IMR-90 (cell line): ENCODE measurements around the gene HOXD10. TPM values are rescaled to one million over a fixed set of nuclear protein-coding genes. Genes with fewer than 3 reads are reported as not detected.

ENCODE experiments used
- ATAC-seq: fragments of 200-7000 bp; cut with Tn5 transposase; 2 replicates; pipeline ENCODE4 v1.9.1; 2020; ENCODE audit warnings: low read depth, mild to moderate bottlenecking, moderate library complexity
- BruUV-seq: library from RNA; stranded (reverse); fragments of 400-500 nt; replicated peaks from 2 replicates; lab custom pipeline; 2021; lab: Mats Ljungman, UMichigan
- CTCF ChIA-PET: fragments of 300-600 bp; formaldehyde crosslinking; extraction: SDS; loops from one replicate; lab custom pipeline; 2021; ENCODE audit warnings: antibody characterized with exemption; lab: Yijun Ruan, JAX
- POLR2A ChIA-PET: fragments of 300-600 bp; sonication (Branson Sonifier 250); formaldehyde crosslinking; loops from one replicate; lab custom pipeline; 2022; ENCODE audit warnings: antibody characterized with exemption; ENCODE audit not compliant: unreplicated experiment; lab: Charles Lee
- DNase-seq: peaks from one replicate; pipeline ENCODE4 v3.0.0; 2013
- H2AFZ ChIP-seq: replicated peaks from 2 replicates; pipeline ENCODE3; 2013; ENCODE audit warnings: low read length, mild to moderate bottlenecking; ENCODE audit not compliant: poor library complexity
- H2AK5ac ChIP-seq: 2 replicates; pipeline ENCODE4 v1.6.1; 2013; ENCODE audit warnings: low read depth, low read length, inconsistent platforms
- H2AK9ac ChIP-seq: replicated peaks from 2 replicates; pipeline ENCODE3; 2013; ENCODE audit warnings: mild to moderate bottlenecking, low read depth, low read length, moderate library complexity; ENCODE audit not compliant: poor library complexity
- H2BK120ac ChIP-seq: 2 replicates; pipeline ENCODE4 v1.6.1; 2013; ENCODE audit warnings: low read depth, low read length, inconsistent platforms
- H2BK15ac ChIP-seq: 3 replicates; pipeline ENCODE4 v1.6.1; 2013; ENCODE audit warnings: low read depth, low read length, inconsistent platforms
- H2BK20ac ChIP-seq: 2 replicates; pipeline ENCODE4 v1.6.1; 2013; ENCODE audit warnings: low read depth, mild to moderate bottlenecking, inconsistent platforms, low read length, moderate library complexity
- H2BK5ac ChIP-seq: 2 replicates; pipeline ENCODE4 v1.6.1; 2013; ENCODE audit warnings: mild to moderate bottlenecking, low read depth, low read length, inconsistent platforms; ENCODE audit not compliant: poor library complexity, severe bottlenecking
- H3K14ac ChIP-seq: replicated peaks from 2 replicates; pipeline ENCODE4 v1.6.1; 2013; ENCODE audit warnings: low read depth, low read length, inconsistent platforms
- H3K18ac ChIP-seq: 2 replicates; pipeline ENCODE4 v1.6.1; 2013; ENCODE audit warnings: low read depth, low read length, control low read depth
- H3K23ac ChIP-seq: 2 replicates; pipeline ENCODE4 v1.6.1; 2013; ENCODE audit warnings: low read depth, low read length, inconsistent platforms
- H3K27ac ChIP-seq: 2 replicates; pipeline ENCODE4 v1.5.1; 2013; ENCODE audit warnings: mild to moderate bottlenecking, control low read depth, low read length; ENCODE audit not compliant: insufficient read depth
- H3K27me3 ChIP-seq: 2 replicates; pipeline ENCODE4 v1.6.1; 2013; ENCODE audit warnings: low read length; ENCODE audit not compliant: control insufficient read depth, insufficient read depth
- H3K36me3 ChIP-seq: 2 replicates; pipeline ENCODE4 v1.6.1; 2013; ENCODE audit warnings: low read length, mixed read lengths; ENCODE audit not compliant: control insufficient read depth, insufficient read depth
- H3K4ac ChIP-seq: 2 replicates; pipeline ENCODE4 v1.6.1; 2013; ENCODE audit warnings: low read depth, low read length, inconsistent platforms
- H3K4me1 ChIP-seq: 2 replicates; pipeline ENCODE4 v1.6.1; 2013; ENCODE audit warnings: low read length, mixed read lengths; ENCODE audit not compliant: control insufficient read depth, insufficient read depth
- H3K4me2 ChIP-seq: 2 replicates; pipeline ENCODE4 v1.6.1; 2013; ENCODE audit warnings: low read depth, mild to moderate bottlenecking, control low read depth, low read length, moderate library complexity
- H3K4me3 ChIP-seq: 2 replicates; pipeline ENCODE4 v1.5.1; 2013; ENCODE audit warnings: low read depth, mild to moderate bottlenecking, control low read depth, low read length, moderate library complexity; ENCODE audit not compliant: insufficient read depth
- H3K56ac ChIP-seq: 2 replicates; pipeline ENCODE4 v1.6.1; 2013; ENCODE audit warnings: low read length, inconsistent platforms; ENCODE audit not compliant: insufficient read depth; ENCODE audit errors: extremely low read depth
- H3K79me1 ChIP-seq, 2 experiments: 2 replicates each; pipeline ENCODE4 v1.6.1; 2013; ENCODE audit warnings: low read length in 2 of 2, inconsistent platforms in 1 of 2, low read depth in 1 of 2
- H3K9ac ChIP-seq: 2 replicates; pipeline ENCODE4 v1.6.1; 2013; ENCODE audit warnings: low read depth, low read length, control low read depth
- H3K9me1 ChIP-seq: 2 replicates; pipeline ENCODE4 v1.6.1; 2013; ENCODE audit warnings: low read length, inconsistent platforms; ENCODE audit not compliant: insufficient read depth
- H3K9me3 ChIP-seq: 2 replicates; pipeline ENCODE4 v1.6.1; 2013; ENCODE audit warnings: low read length; ENCODE audit not compliant: control insufficient read depth, insufficient read depth
- H4K20me1 ChIP-seq: 2 replicates; pipeline ENCODE4 v1.6.1; 2013; ENCODE audit warnings: low read length, inconsistent platforms; ENCODE audit not compliant: insufficient read depth
- H4K5ac ChIP-seq: 2 replicates; pipeline ENCODE4 v1.6.1; 2013; ENCODE audit warnings: mild to moderate bottlenecking, low read depth, low read length, control low read depth
- H4K8ac ChIP-seq, 2 experiments: 2 replicates each; pipeline ENCODE4 v1.6.1; 2013; ENCODE audit warnings: low read depth in 2 of 2, low read length in 2 of 2, control low read depth in 1 of 2, inconsistent platforms in 1 of 2
- H4K91ac ChIP-seq: 2 replicates; pipeline ENCODE4 v1.6.1; 2013; ENCODE audit warnings: low read depth, low read length, inconsistent platforms; ENCODE audit not compliant: insufficient read depth
- BHLHE40 ChIP-seq: fragments of 150-350 bp; IDR thresholded peaks from 2 replicates; pipeline ENCODE4 v1.6.1; 2016; ENCODE audit warnings: mild to moderate bottlenecking, low read depth, low read length
- CEBPB ChIP-seq: IDR thresholded peaks from 2 replicates; pipeline ENCODE4 v1.6.1; 2012; ENCODE audit warnings: low read depth, low read length, improper control_type of control experiment
- CHD1 ChIP-seq: IDR thresholded peaks from 2 replicates; pipeline ENCODE4 v1.6.1; 2012; ENCODE audit warnings: low read depth, low read length, improper control_type of control experiment
- FOS ChIP-seq: fragments of 150-350 bp; IDR thresholded peaks from 2 replicates; pipeline ENCODE4 v1.6.1; 2016; ENCODE audit warnings: low read depth, low read length
- MAFK ChIP-seq: IDR thresholded peaks from 2 replicates; pipeline ENCODE4 v1.6.1; 2012; ENCODE audit warnings: low read depth, low read length, improper control_type of control experiment
- MAZ ChIP-seq: IDR thresholded peaks from 2 replicates; pipeline ENCODE4 v1.6.1; 2012; ENCODE audit warnings: low read depth, mild to moderate bottlenecking, low read length, improper control_type of control experiment, moderate library complexity, borderline replicate concordance
- MXI1 ChIP-seq: IDR thresholded peaks from 2 replicates; pipeline ENCODE4 v1.6.1; 2012; ENCODE audit warnings: low read depth, mild to moderate bottlenecking, low read length, moderate library complexity, borderline replicate concordance
- RAD21 ChIP-seq: IDR thresholded peaks from 2 replicates; pipeline ENCODE4 v1.6.1; 2012; ENCODE audit warnings: low read length, improper control_type of control experiment
- RCOR1 ChIP-seq: IDR thresholded peaks from 2 replicates; pipeline ENCODE4 v1.6.1; 2012; ENCODE audit warnings: mild to moderate bottlenecking, low read length, improper control_type of control experiment; ENCODE audit not compliant: insufficient replicate concordance
- RFX5 ChIP-seq: IDR thresholded peaks from 2 replicates; pipeline ENCODE4 v1.8.0; 2012; ENCODE audit warnings: low read depth, mild to moderate bottlenecking, low read length, moderate library complexity
- WGBS, 2 experiments: methylation state at CpG; one replicate each; pipeline versions ENCODE4 v1.1.5 to v1.1.7; 2013; ENCODE audit warnings: missing lambda C conversion rate in 2 of 2; ENCODE audit not compliant: insufficient read length in 1 of 2; ENCODE audit errors: extremely low coverage in 2 of 2; 5-methylcytosine and 5-hydroxymethylcytosine counted together
- dilution Hi-C: fragments of 300-500 bp; cut with HindIII; formaldehyde crosslinking; loops from one replicate; pipeline ENCODE4 v1.14.3; 2018; ENCODE audit warnings: low sequenced_read_pairs; ENCODE audit not compliant: unreplicated experiment
- in situ Hi-C: fragments of 300-500 bp; cut with MboI; formaldehyde crosslinking; loops from 3 replicates; pipeline ENCODE4 v1.14.3; 2019; ENCODE audit warnings: low sequenced_read_pairs, inconsistent platforms, mixed read lengths
- intact Hi-C: fragments of 100-400 bp; cut with micrococcal nuclease; formaldehyde crosslinking; loops from 2 replicates; pipeline ENCODE4 v1.10.0; 2022
- polyA plus RNA-seq, 3 experiments: library from polyadenylated mRNA; depleted of rRNA; stranded (reverse); fragments of >200 nt; gene quantifications; 2 replicates each; pipeline ENCODE4 v1.2.3, GENCODE V29; 2012; ENCODE audit warnings: low replicate concordance in 1 of 3
- total RNA-seq: library from RNA; depleted of rRNA; stranded (reverse); fragments of >200 nt; gene quantifications from 2 replicates; pipeline ENCODE4 v1.2.3, GENCODE V29; 2012
- TF ChIP-seq, protein P1 (sequence below): fragments of 150-350 bp; IDR thresholded peaks from 2 replicates; pipeline ENCODE4 v1.6.1; 2017; ENCODE audit warnings: mild to moderate bottlenecking, antibody characterized with exemption, low read length, low read depth
- TF ChIP-seq, protein P2 (sequence below): fragments of 150-350 bp; IDR thresholded peaks from 2 replicates; pipeline ENCODE4 v1.6.1; 2016; ENCODE audit warnings: low read depth, mild to moderate bottlenecking, low read length, moderate library complexity, borderline replicate concordance

Gene HOXD10
- total and polyA plus RNA-seq, 2 of the 4 experiments (the other 2 are of a cell fraction), result not detected

DNA sequence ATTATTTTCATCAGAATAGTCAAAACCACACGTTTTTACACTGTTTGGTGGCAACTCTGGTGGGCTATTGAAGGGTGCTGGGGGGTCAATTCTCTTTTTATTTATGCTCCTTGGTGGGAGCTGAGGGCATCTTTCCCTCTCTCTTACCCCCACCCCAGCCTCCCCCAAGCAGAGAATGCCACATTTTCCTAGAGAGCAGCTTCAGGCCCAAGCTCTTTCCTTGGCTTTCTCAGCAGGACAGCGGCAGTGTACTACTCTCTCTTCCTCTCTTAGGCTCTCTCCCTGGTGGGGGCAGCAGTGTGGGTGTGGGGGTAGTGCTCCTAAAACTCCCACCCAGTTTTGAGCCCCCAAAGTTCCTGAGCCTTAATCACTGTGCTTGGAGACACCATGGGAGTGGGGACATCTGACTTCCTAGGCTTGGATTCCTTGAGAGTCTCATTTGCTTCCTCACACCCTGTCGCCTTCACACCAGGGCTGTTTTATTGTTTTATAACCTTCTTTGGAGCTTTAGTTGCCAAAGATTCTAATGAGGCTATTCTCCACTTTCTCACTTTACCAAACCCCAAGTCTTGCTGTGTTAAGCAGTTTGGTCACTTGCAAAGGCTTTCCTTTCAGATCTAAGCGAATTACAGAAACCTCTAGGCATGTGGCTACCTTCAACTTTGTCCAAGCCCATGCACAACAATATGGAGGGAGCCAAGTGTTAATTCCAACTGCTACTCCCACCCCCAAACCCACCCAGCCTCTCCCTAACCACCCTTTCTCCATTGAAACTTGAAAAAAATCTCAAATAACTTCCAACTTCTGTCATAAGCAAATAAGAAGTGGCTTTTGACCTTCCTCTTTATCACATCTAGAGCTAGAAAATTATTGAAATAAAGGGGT is 28.7 kb downstream of the HOXD10 start:
- in situ Hi-C loops, result no loop called here
- dilution Hi-C loops, result no loop called here
- intact Hi-C loops, result no loop called here

More for the DNA sequence above, 28.7 kb downstream of the HOXD10 start:
- BruUV-seq, result no TSS peak
- TF ChIP-seq, protein P1, sequence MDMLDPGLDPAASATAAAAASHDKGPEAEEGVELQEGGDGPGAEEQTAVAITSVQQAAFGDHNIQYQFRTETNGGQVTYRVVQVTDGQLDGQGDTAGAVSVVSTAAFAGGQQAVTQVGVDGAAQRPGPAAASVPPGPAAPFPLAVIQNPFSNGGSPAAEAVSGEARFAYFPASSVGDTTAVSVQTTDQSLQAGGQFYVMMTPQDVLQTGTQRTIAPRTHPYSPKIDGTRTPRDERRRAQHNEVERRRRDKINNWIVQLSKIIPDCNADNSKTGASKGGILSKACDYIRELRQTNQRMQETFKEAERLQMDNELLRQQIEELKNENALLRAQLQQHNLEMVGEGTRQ, result no peak
- TF ChIP-seq CHD1 (no peak), MAFK (no peak), RAD21 (no peak), MAZ (no peak), RCOR1 (no peak), CEBPB (no peak), FOS (no peak), MXI1 (no peak), RFX5 (no peak), BHLHE40 (no peak)
- TF ChIP-seq, protein P2, sequence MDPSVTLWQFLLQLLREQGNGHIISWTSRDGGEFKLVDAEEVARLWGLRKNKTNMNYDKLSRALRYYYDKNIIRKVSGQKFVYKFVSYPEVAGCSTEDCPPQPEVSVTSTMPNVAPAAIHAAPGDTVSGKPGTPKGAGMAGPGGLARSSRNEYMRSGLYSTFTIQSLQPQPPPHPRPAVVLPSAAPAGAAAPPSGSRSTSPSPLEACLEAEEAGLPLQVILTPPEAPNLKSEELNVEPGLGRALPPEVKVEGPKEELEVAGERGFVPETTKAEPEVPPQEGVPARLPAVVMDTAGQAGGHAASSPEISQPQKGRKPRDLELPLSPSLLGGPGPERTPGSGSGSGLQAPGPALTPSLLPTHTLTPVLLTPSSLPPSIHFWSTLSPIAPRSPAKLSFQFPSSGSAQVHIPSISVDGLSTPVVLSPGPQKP, result no peak
- H2BK20ac ChIP-seq, result no peak overlapping the region
- no peak overlapping the region for H2BK5ac ChIP-seq
- H3K4me1 ChIP-seq, result no peaks in the 10 kb centered on the region
- no peak overlapping the region for H4K8ac ChIP-seq
- ATAC-seq (no peak), DNase-seq (no peak)
- no peaks in the 10 kb centered on the region for H3K79me1 ChIP-seq
- CTCF ChIA-PET, result interaction anchor here (0.5 to 1.8 kb wide), 3 partner anchors 299 to 442 kb away, joined by 3 to 7 read pairs (median 3); no protein-coding TSS in a partner anchor
- POLR2A ChIA-PET, result no interaction called here
- H3K56ac ChIP-seq, result no peak overlapping the region
- no peak overlapping the region for H4K91ac ChIP-seq
- H3K4me2 ChIP-seq, result no peak overlapping the region
- H3K14ac ChIP-seq, result no peak overlapping the region
- H2AK9ac ChIP-seq, result no peak overlapping the region
- H4K20me1 ChIP-seq, result no peaks in the 10 kb centered on the region
- H4K5ac ChIP-seq, result no peak overlapping the region
- no peak overlapping the region for H2BK120ac ChIP-seq
- H3K23ac ChIP-seq, result no peak overlapping the region
- H3K4ac ChIP-seq, result no peak overlapping the region
- H3K18ac ChIP-seq, result no peak overlapping the region
- H3K9me1 ChIP-seq, result no peaks in the 10 kb centered on the region
- no peak overlapping the region for H3K4me3 ChIP-seq
- no peak overlapping the region for H3K9ac ChIP-seq
- no peak overlapping the region for H3K27ac ChIP-seq
- no peak overlapping the region for H2AK5ac ChIP-seq
- H2BK15ac ChIP-seq, result no peak overlapping the region
- H3K9me3 ChIP-seq, result peaks cover 3% of the 10 kb centered on the region; the same call in 1 of the 2 replicates
- H3K27me3 ChIP-seq, result peaks cover 68% of the 10 kb centered on the region
- WGBS, 2 experiments, result 0% methylated on average over 1 of the region's 4 CpGs; no CpG with 5 or more reads in 1 of the 2 experiments
- H3K36me3 ChIP-seq, result no peaks in the 10 kb centered on the region
- no peak overlapping the region for H2AFZ ChIP-seq
